Trophoblast cell (in vitro differentiated cells and primary cell): ENCODE data around the gene FAM219A.
A peak's percentile ranks its signal among the peaks of the same experiment; 100 is the strongest.

Experiments used
- DNase-seq, 2 donors: peaks; one replicate each; pipeline ENCODE4 v3.0.0-alpha.2; 2016
- H2AFZ ChIP-seq: 2 replicates; pipeline ENCODE4 v1.6.1; 2013; ENCODE audit warnings: low read length, moderate library complexity, mild to moderate bottlenecking; ENCODE audit not compliant: insufficient read depth, poor library complexity
- H2AK5ac ChIP-seq: 2 replicates; pipeline ENCODE4 v1.6.1; 2013; ENCODE audit warnings: mild to moderate bottlenecking, low read length
- H2BK120ac ChIP-seq: 2 replicates; pipeline ENCODE4 v1.6.1; 2013; ENCODE audit warnings: low read length, mild to moderate bottlenecking, moderate library complexity; ENCODE audit not compliant: insufficient read depth, poor library complexity
- H2BK12ac ChIP-seq: 2 replicates; pipeline ENCODE4 v1.6.1; 2013; ENCODE audit warnings: mild to moderate bottlenecking, low read length, moderate library complexity
- H2BK5ac ChIP-seq: 2 replicates; pipeline ENCODE4 v1.6.1; 2013; ENCODE audit warnings: low read length, low read depth, moderate library complexity, mild to moderate bottlenecking; ENCODE audit not compliant: poor library complexity
- H3K14ac ChIP-seq: 2 replicates; pipeline ENCODE4 v1.6.1; 2013; ENCODE audit warnings: mild to moderate bottlenecking, low read length
- H3K18ac ChIP-seq: 2 replicates; pipeline ENCODE4 v1.6.1; 2013; ENCODE audit warnings: mild to moderate bottlenecking, low read length
- H3K23ac ChIP-seq: 2 replicates; pipeline ENCODE4 v1.6.1; 2013; ENCODE audit warnings: low read length
- H3K27ac ChIP-seq: 2 replicates; pipeline ENCODE4 v1.5.1; 2013; ENCODE audit warnings: low read depth, mild to moderate bottlenecking, inconsistent platforms, low read length, moderate library complexity
- H3K27me3 ChIP-seq: 2 replicates; pipeline ENCODE4 v1.6.1; 2013; ENCODE audit warnings: inconsistent platforms, mild to moderate bottlenecking, low read length, moderate library complexity; ENCODE audit not compliant: insufficient read depth
- H3K36me3 ChIP-seq, 2 experiments: 1 replicate in 1 of 2; 2 replicates in 1 of 2; pipeline ENCODE4 v1.6.1; 2013; ENCODE audit warnings: low read length in 2 of 2, mild to moderate bottlenecking in 2 of 2, moderate library complexity in 1 of 2; ENCODE audit not compliant: insufficient read depth in 2 of 2, control insufficient read depth in 1 of 2
- H3K4ac ChIP-seq: 2 replicates; pipeline ENCODE4 v1.6.1; 2013; ENCODE audit warnings: low read depth, mild to moderate bottlenecking, low read length, moderate library complexity
- H3K4me1 ChIP-seq, 2 experiments: 1 replicate in 1 of 2; 2 replicates in 1 of 2; pipeline ENCODE4 v1.6.1; 2013; ENCODE audit warnings: low read length in 2 of 2, mild to moderate bottlenecking in 2 of 2, moderate library complexity in 1 of 2; ENCODE audit not compliant: insufficient read depth in 2 of 2, control insufficient read depth in 1 of 2
- H3K4me2 ChIP-seq: 2 replicates; pipeline ENCODE4 v1.6.1; 2013; ENCODE audit warnings: inconsistent platforms, mild to moderate bottlenecking, low read length, moderate library complexity
- H3K4me3 ChIP-seq: 2 replicates; pipeline ENCODE4 v1.5.1; 2013; ENCODE audit warnings: mild to moderate bottlenecking, low read depth, low read length, inconsistent platforms
- H3K79me1 ChIP-seq: one replicate; pipeline ENCODE4 v1.6.1; 2013; ENCODE audit warnings: low read length
- H3K79me2 ChIP-seq: 2 replicates; pipeline ENCODE4 v1.6.1; 2013; ENCODE audit warnings: low read length, mild to moderate bottlenecking; ENCODE audit not compliant: control insufficient read depth, insufficient read depth, poor library complexity
- H3K9ac ChIP-seq: 2 replicates; pipeline ENCODE4 v1.6.1; 2013; ENCODE audit warnings: mild to moderate bottlenecking, low read length
- H3K9me3 ChIP-seq: 2 replicates; pipeline ENCODE4 v1.6.1; 2013; ENCODE audit warnings: low read depth, mild to moderate bottlenecking, control low read depth, inconsistent platforms, low read length; ENCODE audit not compliant: insufficient read depth
- H4K12ac ChIP-seq: 2 replicates; pipeline ENCODE4 v1.6.1; 2013; ENCODE audit warnings: low read depth, mild to moderate bottlenecking, low read length, moderate library complexity
- H4K8ac ChIP-seq: 2 replicates; pipeline ENCODE4 v1.6.1; 2013; ENCODE audit warnings: low read depth, mild to moderate bottlenecking, low read length, moderate library complexity
- H4K91ac ChIP-seq: one replicate; pipeline ENCODE4 v1.6.1; 2013; ENCODE audit warnings: low read depth, mild to moderate bottlenecking, low read length, moderate library complexity
- WGBS: extraction: QIAGEN DNeasy Blood & Tissue Kit; methylation state at CpG from one replicate; pipeline ENCODE4 v1.1.7; 2013; ENCODE audit warnings: missing lambda C conversion rate; ENCODE audit not compliant: insufficient read length, insufficient coverage; ENCODE audit errors: extremely low coverage; 5-methylcytosine and 5-hydroxymethylcytosine counted together

FAM219A gene

DNA sequence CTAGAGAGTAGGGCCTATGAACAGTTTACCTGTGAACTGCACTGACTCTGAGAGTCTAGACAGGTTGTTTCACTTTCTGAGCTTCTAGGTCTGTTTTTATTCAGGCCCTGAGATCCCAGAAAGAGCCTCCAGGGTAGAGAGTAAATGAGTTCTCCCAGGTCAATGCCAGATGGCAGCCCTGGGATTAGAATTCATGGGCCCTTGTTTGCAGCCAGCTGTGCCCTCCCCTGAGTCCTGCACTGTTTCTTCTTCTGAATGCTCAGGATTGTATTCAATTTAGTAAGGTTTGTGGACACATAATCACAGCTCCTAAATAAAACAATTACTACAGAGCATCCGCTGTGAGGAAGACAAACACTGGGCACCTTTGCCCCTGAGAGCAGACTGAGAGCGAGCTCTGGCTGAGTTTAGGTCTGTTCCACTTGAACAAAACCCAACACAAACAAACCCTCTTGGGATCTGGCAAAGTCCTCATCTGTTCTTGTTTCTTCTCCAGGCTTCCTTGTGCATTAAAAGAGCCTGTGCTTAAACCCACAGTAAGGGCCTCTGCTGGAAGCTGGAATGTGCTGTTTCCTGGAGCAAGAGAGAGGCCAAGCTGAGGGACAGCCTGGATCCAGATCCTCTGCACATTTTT is 29.9 kb downstream of the FAM219A start:
- no peaks in the 10 kb centered on the region for H3K79me1 ChIP-seq
- H3K79me2 ChIP-seq = no peaks in the 10 kb centered on the region
- no peak overlapping the region for H2AFZ ChIP-seq
- H3K9me3 ChIP-seq = no peaks in the 10 kb centered on the region
- no peak overlapping the region for H4K12ac ChIP-seq
- no peaks in the 10 kb centered on the region for H3K27me3 ChIP-seq
- H2BK5ac ChIP-seq = no peak overlapping the region
- no peak overlapping the region for H3K14ac ChIP-seq
- no peak overlapping the region for H3K4me2 ChIP-seq
- no CpG with 5 or more reads among the region's 2 CpGs for WGBS
- DNase-seq = no peak
- no peak overlapping the region for H3K23ac ChIP-seq
- no peak overlapping the region for H2BK120ac ChIP-seq
- H3K4me3 ChIP-seq = no peak overlapping the region
- H2BK12ac ChIP-seq = no peak overlapping the region
- no peak overlapping the region for H2AK5ac ChIP-seq
- no peak overlapping the region for H3K9ac ChIP-seq
- peaks cover 0 to 2% of the 10 kb centered on the region in 2 experiments for H3K36me3 ChIP-seq
- no peak overlapping the region for H3K4ac ChIP-seq
- no peak overlapping the region for H4K8ac ChIP-seq
- H3K27ac ChIP-seq = no peak overlapping the region
- H3K4me1 ChIP-seq = peaks cover 0 to 2% of the 10 kb centered on the region in 2 experiments
- H3K18ac ChIP-seq = no peak overlapping the region
- H4K91ac ChIP-seq = no peak overlapping the region

DNA sequence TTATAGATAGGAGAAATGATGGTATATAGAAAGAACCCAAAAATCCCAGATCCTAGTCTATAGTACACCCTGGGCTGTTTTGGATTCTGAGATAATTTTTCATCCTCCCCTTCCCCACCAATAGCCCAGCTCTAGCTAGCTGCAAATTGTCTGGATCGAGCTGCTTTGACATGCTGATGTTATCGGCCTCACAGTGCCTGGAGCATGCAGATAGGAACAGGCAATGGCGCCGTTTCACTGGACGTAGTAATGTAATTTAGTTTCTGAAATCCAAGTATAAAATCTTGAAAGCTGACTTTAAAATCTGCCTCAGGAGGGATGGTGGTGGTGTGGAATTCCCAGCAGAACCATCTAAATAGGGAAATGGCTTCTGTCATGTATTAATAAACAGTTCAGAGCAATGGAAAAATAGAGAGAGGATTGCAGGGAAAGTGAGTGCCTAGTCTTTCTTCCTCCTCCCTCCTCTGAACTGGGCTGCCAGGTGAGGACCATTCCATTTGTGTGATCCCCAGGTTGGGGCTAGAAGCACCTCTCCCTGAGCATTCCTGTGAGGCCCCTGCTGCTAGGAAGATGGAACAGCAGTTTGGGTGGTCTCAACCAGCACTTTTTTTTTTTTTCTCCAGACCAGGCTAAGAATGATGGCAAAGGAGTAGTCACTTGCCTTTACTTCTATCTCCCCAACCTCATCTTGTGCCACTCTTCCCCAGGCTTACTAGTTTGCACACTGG is 31.9 kb downstream of the FAM219A start:
- Histone ChIP-seq H2BK120ac (no peak overlapping the region), H3K14ac (no peak overlapping the region), H3K79me1 (no peaks in the 10 kb centered on the region), H3K36me3 (peaks cover 2% of the 10 kb centered on the region in 2 experiments), H3K4me2 (peak overlapping the region; percentile 23), H3K4me3 (no peak overlapping the region), H3K18ac (no peak overlapping the region), H3K79me2 (no peaks in the 10 kb centered on the region), H4K12ac (no peak overlapping the region), H3K9me3 (no peaks in the 10 kb centered on the region), H4K8ac (no peak overlapping the region), H2BK12ac (no peak overlapping the region), H3K4me1 (peaks cover 0 to 2% of the 10 kb centered on the region in 2 experiments), H3K27me3 (no peaks in the 10 kb centered on the region), H4K91ac (no peak overlapping the region), H2AFZ (no peak overlapping the region), H3K27ac (no peak overlapping the region), H3K4ac (no peak overlapping the region), H2BK5ac (no peak overlapping the region), H2AK5ac (no peak overlapping the region), H3K23ac (peak overlapping the region; percentile 48), H3K9ac (no peak overlapping the region)
- peak in 1 of 2 donors; percentile 8 for DNase-seq
- WGBS = no CpG with 5 or more reads among the region's 5 CpGs

DNA sequence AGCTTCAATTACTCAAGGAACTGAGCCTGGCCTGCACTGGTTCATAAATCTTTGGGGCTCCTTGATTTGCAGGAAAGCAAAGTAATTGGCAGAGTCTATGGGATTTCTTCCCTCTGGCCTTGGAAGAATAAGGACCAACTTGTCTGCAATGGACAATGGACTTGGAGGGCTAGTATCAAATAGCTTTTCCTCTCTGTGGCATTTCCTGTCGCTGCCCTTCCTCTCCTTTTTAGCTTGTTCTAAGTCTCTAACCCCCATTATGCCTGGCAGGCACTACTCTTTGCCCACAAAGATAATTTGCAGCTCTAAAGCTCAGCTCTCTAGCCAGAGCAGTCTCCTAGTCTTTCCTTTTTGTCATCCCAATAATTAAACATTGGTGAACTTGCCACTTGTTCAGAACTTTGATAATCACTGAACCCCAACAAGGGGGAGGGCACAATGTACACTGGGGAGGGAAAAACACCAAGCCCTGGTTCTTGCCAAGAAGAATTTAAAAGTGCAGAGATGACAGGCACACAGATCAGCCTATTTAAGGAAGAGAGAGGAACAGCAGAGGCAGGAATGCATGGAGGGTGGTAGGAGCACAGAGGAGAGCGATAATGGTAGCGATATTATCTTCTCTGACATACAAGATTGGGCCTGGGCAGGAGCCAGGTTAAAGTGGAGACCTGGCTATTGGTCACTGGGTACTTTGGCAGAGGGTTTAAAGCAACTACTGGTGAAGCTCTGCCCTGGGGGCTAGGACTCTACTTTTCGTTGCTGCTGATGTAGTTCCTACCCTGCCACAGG is 38.5 kb downstream of the FAM219A start:
- H2BK5ac ChIP-seq = no peak overlapping the region
- H3K23ac ChIP-seq = no peak overlapping the region
- H3K18ac ChIP-seq = no peak overlapping the region
- WGBS = no CpG with 5 or more reads among the region's 4 CpGs
- no peak overlapping the region for H3K27ac ChIP-seq
- no peak overlapping the region for H2BK120ac ChIP-seq
- no peak overlapping the region for H4K12ac ChIP-seq
- no peak overlapping the region for H4K91ac ChIP-seq
- no peak overlapping the region for H3K14ac ChIP-seq
- no peak overlapping the region for H3K9ac ChIP-seq
- no peak overlapping the region for H4K8ac ChIP-seq
- H3K9me3 ChIP-seq = no peaks in the 10 kb centered on the region
- H3K27me3 ChIP-seq = no peaks in the 10 kb centered on the region
- H2AFZ ChIP-seq = no peak overlapping the region
- no peak for DNase-seq
- H2AK5ac ChIP-seq = no peak overlapping the region
- H3K4me1 ChIP-seq = no peaks in the 10 kb centered on the region
- no peak overlapping the region for H3K4me3 ChIP-seq
- peaks cover 2 to 5% of the 10 kb centered on the region in 2 experiments for H3K36me3 ChIP-seq
- no peaks in the 10 kb centered on the region for H3K79me1 ChIP-seq
- H3K4me2 ChIP-seq = no peak overlapping the region
- no peaks in the 10 kb centered on the region for H3K79me2 ChIP-seq
- H3K4ac ChIP-seq = no peak overlapping the region
- no peak overlapping the region for H2BK12ac ChIP-seq

DNA sequence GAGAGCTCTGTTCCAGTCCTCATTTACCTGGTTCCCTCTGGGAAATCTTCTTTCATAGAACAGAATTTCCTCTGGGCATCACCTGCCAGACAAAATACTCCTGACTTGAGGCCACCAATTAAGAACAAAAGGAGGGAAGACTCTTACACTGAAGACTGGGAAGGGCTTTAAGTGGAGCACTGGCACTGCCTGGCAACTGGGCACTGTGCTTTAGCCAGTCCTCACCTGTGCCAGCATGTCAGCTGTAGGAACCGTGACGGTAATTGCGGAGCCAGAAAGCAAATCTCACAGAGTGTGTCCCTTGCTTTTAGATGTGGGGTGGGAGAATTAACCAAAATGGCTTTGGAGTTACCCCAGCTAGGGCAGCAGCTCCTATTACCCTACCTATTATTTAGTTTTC is 40.6 kb downstream of the FAM219A start:
- no peaks in the 10 kb centered on the region for H3K9me3 ChIP-seq
- H3K4me3 ChIP-seq = no peak overlapping the region
- H4K91ac ChIP-seq = no peak overlapping the region
- no peak overlapping the region for H4K12ac ChIP-seq
- no peak overlapping the region for H3K27ac ChIP-seq
- no peak overlapping the region for H3K14ac ChIP-seq
- H2BK120ac ChIP-seq = no peak overlapping the region
- no peak overlapping the region for H2BK12ac ChIP-seq
- H3K79me1 ChIP-seq = no peaks in the 10 kb centered on the region
- H3K79me2 ChIP-seq = no peaks in the 10 kb centered on the region
- no peak overlapping the region for H3K23ac ChIP-seq
- no CpG with 5 or more reads among the region's 3 CpGs for WGBS
- no peak overlapping the region for H3K4ac ChIP-seq
- DNase-seq = no peak
- H2AK5ac ChIP-seq = no peak overlapping the region
- H3K9ac ChIP-seq = peak overlapping the region; percentile 17
- no peaks in the 10 kb centered on the region for H3K27me3 ChIP-seq
- no peak overlapping the region for H2BK5ac ChIP-seq
- H3K4me1 ChIP-seq = no peaks in the 10 kb centered on the region
- no peak overlapping the region for H2AFZ ChIP-seq
- H3K18ac ChIP-seq = no peak overlapping the region
- H3K36me3 ChIP-seq = peaks cover 2 to 5% of the 10 kb centered on the region in 2 experiments
- H4K8ac ChIP-seq = no peak overlapping the region
- H3K4me2 ChIP-seq = no peak overlapping the region
